ENCODE measurements around the gene ABCC6.
A peak's percentile ranks its signal among the peaks of the same experiment; 100 is the strongest.
"Not testable (repeated sequence)": the region's sequence is repeated elsewhere in the genome, so short reads cannot be mapped to it uniquely, and the experiment has no call there.

The ABCC6 gene

DNA sequence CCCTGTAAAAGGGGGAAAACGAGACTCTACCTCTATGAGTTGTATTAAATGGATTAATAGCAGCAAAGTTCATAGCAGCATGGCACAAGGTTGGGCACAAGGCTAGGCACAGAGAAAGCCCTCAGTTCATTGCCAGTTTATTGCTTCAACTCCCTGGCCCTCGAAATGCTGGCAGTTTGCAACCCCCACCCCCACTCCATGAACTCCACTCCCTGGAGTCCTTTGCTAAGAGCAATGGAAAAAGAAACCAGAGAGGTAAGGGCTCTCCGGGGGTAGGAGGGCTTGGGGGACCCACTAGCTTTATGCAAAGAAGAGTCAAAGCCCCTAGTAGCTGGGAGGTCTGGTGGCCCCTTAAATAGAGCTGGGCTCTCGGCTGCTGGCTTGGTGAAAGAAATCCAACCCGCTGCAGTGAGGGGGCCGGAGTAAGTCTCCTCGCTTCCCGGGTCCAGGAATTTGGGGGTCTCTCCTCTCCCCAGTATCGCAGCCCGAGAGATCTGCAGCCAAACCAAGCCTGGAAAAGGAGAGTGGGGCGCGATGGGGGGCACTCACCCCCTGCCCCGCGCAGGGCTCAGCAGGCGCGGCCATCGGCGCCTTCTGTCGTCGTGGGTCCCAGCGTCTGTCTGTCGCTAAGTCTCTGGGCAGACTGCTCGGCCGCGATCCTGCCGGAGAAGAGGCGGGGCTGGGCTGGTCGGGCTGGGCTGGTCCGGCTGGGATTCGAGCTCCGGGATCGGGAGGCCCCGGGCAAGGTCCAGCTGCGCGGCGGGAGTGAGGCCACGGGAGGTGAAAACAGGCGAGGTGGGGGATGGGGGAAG lies at the start of gene ABCC6:
ABCC6 (minus strand) TSS at position 645 of the 812 bp plus-strand sequence; CDS start at position 585, 60 bp downstream.
- not testable (repeated sequence) for DNase-seq

DNA sequence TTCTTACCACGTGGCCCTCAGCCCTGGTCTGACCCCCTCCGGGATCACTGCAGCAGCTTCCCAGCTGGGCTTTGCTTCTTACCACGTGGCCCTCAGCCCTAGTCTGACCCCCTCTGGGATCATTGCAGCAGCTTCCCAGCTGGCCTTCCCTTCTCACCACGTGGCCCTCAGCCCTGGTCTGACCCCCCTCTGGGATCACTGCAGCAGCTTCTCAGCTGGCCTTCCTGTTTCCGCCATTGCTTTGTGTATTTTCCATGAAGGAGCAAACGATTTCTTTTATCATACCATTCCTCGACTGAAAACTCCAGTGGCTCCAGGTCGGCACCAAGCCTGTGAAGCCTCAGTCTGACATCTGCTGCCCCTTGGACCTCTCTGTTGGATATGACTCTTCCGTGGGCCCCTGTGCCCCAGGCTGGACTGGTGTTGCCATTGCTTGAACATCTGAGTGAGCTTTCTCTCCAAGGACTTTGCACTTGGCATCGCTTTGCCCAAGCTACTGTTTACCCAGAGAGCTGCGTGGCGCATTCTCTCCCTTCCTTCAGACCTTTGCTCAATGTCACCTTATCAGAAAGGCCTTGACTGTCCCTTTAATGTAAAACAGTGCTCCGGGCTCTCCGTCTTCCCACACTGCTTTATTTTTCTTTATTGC lies 49.4 kb upstream of the ABCC6 start:
- DNase-seq: not testable (repeated sequence)

- DNase-seq: not testable (repeated sequence)
Observed at GRCh38 chr16:16271658-16272057, 48.4 kb upstream of the ABCC6 start.

DNA sequence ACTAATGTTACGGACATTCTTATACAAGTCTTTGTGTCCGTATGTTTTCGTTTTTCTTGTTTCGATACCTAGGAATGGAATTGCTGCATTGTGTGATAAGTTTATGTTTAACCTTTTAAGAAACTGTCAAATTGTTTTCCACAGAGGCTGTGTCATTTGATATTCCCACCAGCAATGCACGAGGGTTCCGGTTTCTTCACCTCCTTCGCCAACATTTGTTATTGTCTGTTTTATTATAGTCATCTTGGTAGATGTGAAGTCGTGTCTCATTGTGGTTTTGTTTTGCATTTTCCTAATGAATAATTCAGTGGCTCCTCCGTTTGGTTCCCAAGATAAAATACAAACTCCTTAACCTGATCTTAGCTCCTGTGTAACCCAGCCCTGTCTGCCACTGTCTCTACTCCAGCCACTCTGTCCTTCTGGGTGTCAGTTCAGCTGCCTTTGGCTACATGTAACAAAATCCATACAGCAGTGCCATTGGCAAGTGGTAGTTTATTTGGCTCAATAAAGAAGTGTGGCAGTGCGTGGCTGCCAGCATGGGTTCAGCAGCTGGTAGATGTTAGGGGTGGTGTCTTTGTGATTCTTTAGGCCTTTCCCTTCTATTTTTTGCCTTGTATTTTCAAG lies 45.0 kb upstream of the ABCC6 start:
- not testable (repeated sequence) for DNase-seq

DNA sequence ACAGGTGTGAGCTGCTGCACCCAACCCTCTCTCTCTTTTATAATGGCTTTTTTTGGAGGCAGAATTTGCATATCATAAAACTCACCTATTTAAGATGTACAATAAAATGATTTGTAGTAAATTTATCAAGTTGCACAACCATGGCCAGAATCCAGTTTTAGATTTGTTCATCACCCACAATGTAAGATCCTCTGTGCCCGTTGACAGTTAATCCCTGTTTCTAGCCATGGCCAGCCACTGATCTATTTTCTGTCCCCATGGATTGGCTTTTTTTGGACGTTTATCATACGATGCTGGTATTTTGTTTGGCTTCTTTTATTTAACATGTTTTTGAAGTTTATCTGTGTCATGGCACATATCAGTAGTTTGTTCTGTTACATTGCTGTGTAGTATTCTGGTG lies 44.4 kb upstream of the ABCC6 start:
- DNase-seq: not testable (repeated sequence)

DNA sequence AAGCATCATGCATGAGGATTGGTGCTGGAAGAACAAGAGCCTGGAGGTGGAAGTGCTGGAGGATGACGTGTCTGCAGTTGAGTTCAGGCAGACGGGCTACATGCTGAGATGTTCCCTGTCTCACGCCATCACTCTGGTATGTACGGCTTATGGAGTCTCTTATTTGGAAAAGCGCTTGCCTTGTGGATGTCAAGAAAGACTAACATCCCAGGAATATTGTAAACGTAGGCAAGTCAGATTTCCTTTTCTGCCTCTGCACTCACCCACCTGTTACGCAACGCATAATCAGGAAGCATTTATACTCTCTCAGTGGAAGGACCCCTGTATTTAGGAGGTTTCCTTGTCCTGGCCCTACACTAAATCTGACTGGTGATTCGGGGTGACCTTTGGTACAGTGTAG lies 41.8 kb upstream of the ABCC6 start:
- not testable (repeated sequence) for DNase-seq

- not testable (repeated sequence) for DNase-seq
Observed at GRCh38 chr16:16263947-16264346, 40.7 kb upstream of the ABCC6 start.

GRCh38 chr16:16262954-16263555 lies 39.8 kb upstream of the ABCC6 start:
- DNase-seq: not testable (repeated sequence)

DNA sequence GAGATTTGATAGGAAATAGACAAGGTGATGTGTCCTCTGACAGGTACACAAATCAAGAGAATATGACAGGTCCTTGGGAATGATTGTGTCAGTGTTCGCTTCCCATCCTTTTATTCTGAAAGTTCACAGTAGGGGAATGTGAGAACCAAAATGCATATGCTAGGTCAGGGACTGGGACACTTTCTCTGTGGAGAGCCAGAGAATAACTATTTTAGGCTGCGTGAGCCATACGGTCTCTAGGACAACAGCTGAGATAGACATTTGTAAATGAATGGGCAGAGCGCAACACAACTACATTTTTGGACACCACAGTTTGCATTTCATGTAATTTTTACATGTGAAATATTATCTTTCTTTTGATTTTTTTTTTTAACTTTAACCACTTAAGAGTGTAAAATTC lies 36.7 kb upstream of the ABCC6 start:
- not testable (repeated sequence) for DNase-seq

DNA sequence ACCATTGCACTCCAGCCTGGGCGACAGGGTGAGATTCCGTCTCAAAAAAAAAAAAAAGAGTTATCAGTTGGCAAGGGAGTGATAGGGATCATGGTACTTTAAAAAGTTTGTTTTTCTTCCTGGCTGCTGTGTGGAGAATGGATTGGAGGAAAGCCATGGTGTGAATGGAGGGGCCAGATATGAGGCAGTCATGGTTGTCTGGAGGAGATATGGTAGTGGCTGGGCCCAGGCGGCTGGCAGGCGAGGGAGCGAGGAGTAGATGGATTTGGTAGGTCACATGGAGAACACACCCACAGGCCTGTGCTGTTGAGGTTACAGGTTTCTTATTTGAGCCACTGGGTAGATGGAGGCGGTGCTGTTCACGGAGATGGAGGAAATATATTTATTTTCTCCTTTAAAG lies 35.5 kb upstream of the ABCC6 start:
- peak; percentile 85 for DNase-seq

DNA sequence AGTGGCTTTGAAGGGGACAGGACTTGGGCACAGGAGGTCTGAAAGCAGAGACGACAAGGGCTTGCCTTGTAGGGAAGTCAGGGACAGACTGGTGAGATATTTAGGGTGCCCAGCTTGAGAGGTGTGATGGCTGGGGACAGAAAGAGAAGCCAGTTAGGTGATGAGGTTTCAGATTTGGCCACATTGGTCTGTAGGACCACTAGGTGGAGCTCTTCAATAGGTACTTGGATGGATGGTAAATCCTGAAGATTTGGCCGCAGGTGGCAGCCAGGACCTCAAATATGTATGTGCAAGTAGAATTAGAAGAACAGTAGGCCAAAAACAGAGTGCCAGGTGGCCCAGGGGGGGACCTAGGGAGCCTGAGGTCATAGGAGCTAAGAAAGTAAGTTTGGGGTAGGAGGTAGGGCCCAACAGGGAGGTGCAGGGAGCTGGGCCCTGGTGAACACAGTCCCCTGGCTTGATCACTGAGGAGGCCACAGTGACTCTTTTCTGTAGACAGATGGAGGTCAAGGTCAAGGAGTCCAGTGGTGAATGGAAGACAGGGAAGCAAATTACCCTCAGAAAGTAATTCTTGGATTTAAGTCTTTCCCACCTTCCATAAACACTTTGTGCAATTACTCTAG lies 34.1 kb upstream of the ABCC6 start:
- DNase-seq: not testable (repeated sequence)

DNA sequence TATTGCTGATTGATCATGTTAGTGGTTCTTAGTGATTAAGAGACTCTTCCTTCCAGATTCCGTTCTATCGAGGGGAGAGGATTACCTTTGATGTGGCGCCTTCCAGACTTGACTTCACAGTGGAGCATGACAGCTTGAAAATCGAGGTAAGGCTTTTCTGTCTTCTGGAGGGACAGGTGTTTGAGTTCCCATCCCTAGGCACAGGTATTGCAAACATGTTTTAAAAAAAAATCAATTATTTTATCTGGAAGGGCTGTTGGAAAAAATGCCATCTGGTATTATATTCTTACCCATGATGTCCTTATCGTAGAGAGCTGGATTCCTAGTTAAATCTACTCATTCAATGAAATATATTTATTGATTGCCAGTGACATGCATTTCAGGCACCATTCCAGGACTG lies 29.1 kb upstream of the ABCC6 start:
- not testable (repeated sequence) for DNase-seq

- not testable (repeated sequence) for DNase-seq
Observed at GRCh38 chr16:16249621-16250330, 26.5 kb upstream of the ABCC6 start.

- not testable (repeated sequence) for DNase-seq
Observed at GRCh38 chr16:16247439-16247838, 24.1 kb upstream of the ABCC6 start.

DNA sequence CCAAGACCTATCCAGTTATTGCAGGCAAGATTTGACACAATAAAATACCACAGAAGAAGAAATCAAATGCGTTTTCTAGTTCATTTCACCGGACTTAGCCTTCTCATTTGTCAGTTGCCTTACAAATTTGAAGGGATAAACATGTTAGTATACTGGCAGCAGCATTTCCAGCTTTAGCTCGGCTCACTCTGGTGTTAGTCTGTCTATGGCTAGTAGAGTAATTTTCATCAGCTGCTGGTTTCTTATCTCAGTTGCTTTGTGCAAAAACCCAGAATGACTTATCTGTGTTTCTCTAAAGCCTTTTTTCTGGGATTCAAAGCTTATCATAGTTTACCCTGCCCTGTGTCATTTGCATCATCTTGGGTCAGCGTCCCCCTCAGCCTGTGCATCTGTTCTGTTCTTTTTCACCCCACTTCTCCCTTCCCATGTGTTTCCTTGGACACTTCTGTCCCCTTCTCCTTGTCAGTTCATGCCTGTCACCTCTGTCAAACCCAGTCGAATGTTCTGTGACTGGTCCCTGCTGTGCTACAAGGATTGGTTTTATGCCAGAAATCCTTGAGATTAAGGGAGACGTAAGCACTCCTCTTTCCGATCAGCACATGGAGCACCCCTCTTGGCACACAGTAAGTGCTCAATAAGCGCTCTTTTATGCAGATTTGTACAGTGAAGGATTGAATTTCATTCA lies 23.4 kb upstream of the ABCC6 start:
- not testable (repeated sequence) for DNase-seq

DNA sequence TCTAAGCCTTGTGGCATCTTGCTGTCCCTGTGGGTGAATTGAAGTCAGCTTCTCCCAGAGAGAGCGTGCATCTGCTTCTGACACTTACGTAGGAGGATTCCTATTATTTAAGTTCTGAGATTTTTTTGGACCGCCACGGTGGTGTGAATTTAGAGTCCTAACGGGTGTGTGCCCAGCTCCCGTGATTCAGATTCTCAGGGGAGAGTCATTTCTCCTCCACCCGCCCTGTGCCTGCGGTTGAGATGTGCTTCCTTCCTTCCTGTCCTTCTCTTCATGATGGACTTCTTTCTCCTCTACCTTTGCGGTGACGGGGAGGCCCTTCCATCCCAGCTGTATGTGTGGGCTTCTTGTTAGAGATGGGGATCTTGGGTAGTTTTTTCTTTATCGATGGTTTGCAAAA lies 20.6 kb upstream of the ABCC6 start:
- DNase-seq: not testable (repeated sequence)

- DNase-seq: peak; percentile 18
Observed at GRCh38 chr16:16240667-16241066, 17.4 kb upstream of the ABCC6 start.

DNA sequence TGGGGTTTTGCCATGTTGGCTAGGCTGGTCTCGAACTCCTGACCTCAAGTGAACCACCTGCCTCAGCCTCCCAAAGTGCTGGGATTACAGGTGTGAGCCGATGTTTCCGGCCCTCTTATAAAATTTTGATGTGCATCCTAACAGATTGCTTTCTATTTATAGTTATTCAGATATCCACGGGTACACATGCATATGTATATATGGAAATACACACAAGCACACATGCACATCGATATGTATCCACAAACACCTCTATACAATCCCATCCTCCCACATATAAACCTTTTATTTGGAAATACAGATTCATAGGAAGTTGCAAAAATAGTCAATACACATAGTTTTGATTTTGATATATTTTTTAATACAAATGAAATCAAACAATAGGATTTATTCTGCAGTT lies 14.4 kb upstream of the ABCC6 start:
- DNase-seq: not testable (repeated sequence)

DNA sequence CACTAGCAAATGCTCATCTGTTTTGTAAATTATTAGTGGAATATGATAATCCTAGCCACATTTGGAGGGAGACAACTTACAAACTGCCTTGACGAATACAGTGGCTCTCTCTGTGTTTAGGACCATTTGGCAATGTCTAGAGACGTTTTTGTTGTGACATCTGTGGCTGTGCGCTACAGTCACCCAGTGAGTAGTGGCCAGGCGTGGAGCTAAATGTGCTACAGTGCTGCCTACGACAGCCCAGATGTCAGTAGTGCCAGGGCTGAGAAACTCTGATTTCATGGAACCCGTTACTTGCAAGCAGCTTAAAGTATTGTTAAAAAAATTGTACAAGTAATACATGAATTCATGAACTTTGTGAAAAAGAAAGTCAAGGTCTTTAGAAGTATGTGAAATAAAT lies 13.8 kb upstream of the ABCC6 start:
- not testable (repeated sequence) for DNase-seq

GRCh38 chr16:16232692-16233061 lies 9.4 kb upstream of the ABCC6 start:
- not testable (repeated sequence) for DNase-seq

DNA sequence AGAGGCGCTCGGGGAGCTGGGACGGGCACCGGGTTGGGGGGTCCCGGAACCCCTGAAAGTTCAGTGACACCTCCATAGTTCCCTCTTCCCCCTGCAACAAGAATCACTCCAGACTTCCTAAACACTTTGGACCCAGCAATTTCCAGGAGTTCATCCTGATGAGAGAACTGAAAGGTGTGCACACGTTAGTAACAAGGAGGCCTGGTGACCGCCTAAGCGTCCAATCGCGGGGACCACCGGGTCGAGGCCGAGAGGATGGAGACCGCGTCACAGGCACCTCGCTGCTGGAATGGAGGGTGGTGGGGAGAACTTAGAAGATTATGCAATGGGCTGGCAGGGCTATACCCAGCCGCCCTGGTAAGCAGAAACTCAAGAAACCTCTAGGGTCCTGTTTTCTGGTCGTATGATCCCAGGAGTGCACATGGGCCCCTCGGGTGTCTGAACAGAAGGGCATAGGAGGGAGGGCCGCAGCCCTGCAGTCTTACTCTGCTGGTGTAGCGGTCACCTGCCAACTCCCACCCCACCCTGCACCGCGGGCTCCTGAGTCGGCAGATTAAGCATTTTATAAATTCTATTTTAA lies 458 bp upstream of the ABCC6 start:
- not testable (repeated sequence) for DNase-seq

Data from hematopoietic multipotent progenitor cell treated with erythropoietin and hydrocortisone succinate and interleukin-3 and kit ligand, for 4 days (in vitro differentiated cells).